DND-41 (cell line): ENCODE measurements around the gene NCMAP.
"Not testable (repeated sequence)": the region's sequence is repeated elsewhere in the genome, so short reads cannot be mapped to it uniquely, and the experiment has no call there.

Source experiments
- ATAC-seq: fragments of 200-7000 bp; cut with Tn5 transposase; 3 replicates; pipeline ENCODE4 v1.9.1; 2021; ENCODE audit warnings: low read depth; ENCODE audit not compliant: insufficient read depth
- DNase-seq: peaks from one replicate; pipeline ENCODE4 v3.0.0-alpha.2; 2020
- H2AFZ ChIP-seq: 2 replicates; pipeline ENCODE4 v1.6.0; 2012; ENCODE audit warnings: low read depth, low read length
- H3K27ac ChIP-seq: 2 replicates; pipeline ENCODE4 v1.5.1; 2012; ENCODE audit warnings: low read length, inconsistent platforms
- H3K27me3 ChIP-seq: fragments of 200-600 bp; sonication (generic); 2 replicates; pipeline ENCODE4 v1.6.0; 2012; ENCODE audit warnings: low read length, mild to moderate bottlenecking, inconsistent platforms; ENCODE audit not compliant: insufficient read depth, poor library complexity
- H3K36me3 ChIP-seq: 2 replicates; pipeline ENCODE4 v1.5.1; 2012; ENCODE audit warnings: low read length, inconsistent platforms; ENCODE audit not compliant: insufficient read depth
- H3K4me1 ChIP-seq: 2 replicates; pipeline ENCODE4 v1.5.1; 2012; ENCODE audit warnings: mild to moderate bottlenecking, low read length; ENCODE audit not compliant: insufficient read depth
- H3K4me2 ChIP-seq: 2 replicates; pipeline ENCODE4 v1.6.0; 2012; ENCODE audit warnings: mild to moderate bottlenecking, moderate library complexity, low read length, inconsistent platforms; ENCODE audit not compliant: insufficient read depth
- H3K4me3 ChIP-seq, 2 experiments: fragments of 200-600 bp in 1 of 2; shearing (Covaris generic) in 1 of 2; 2 replicates each; pipeline ENCODE4 v1.5.1; 2012 to 2016; ENCODE audit warnings: inconsistent platforms in 2 of 2, low read length in 2 of 2, mild to moderate bottlenecking in 2 of 2, low read depth in 1 of 2, moderate library complexity in 1 of 2
- H3K79me2 ChIP-seq: 2 replicates; pipeline ENCODE4 v1.6.0; 2012; ENCODE audit warnings: low read length, inconsistent platforms; ENCODE audit not compliant: insufficient read depth
- H3K9ac ChIP-seq: 2 replicates; pipeline ENCODE4 v1.6.0; 2012; ENCODE audit warnings: low read depth, mild to moderate bottlenecking, inconsistent platforms, low read length, moderate library complexity
- H3K9me3 ChIP-seq: 2 replicates; pipeline ENCODE4 v1.5.1; 2012; ENCODE audit warnings: low read length, moderate library complexity, mild to moderate bottlenecking, inconsistent platforms; ENCODE audit not compliant: insufficient read depth, severe bottlenecking
- H4K20me1 ChIP-seq: 2 replicates; pipeline ENCODE4 v1.6.0; 2012; ENCODE audit warnings: low read length; ENCODE audit not compliant: insufficient read depth
- CTCF ChIP-seq: IDR thresholded peaks from 2 replicates; pipeline ENCODE4 v1.5.1; 2012; ENCODE audit warnings: borderline replicate concordance, low read length, moderate library complexity, mild to moderate bottlenecking; ENCODE audit not compliant: poor library complexity, severe bottlenecking; ENCODE audit errors: extremely low read depth
- EZH2 ChIP-seq: IDR thresholded peaks from 3 replicates; pipeline ENCODE4 v1.6.1; 2012; ENCODE audit warnings: borderline replicate concordance, low read depth, mild to moderate bottlenecking, moderate library complexity, low read length, inconsistent platforms; ENCODE audit not compliant: severe bottlenecking

The NCMAP gene

GRCh38 chr1:24508911-24509310, 47.0 kb upstream of the NCMAP start:
- Histone ChIP-seq H3K27me3 (peaks cover 26% of the 10 kb centered on the region), H3K27ac (no peak overlapping the region), H3K4me3 (no peak overlapping the region), H3K4me1 (no peaks in the 10 kb centered on the region), H3K9me3 (no peaks in the 10 kb centered on the region), H3K4me2 (no peak overlapping the region), H3K9ac (no peak overlapping the region), H2AFZ (no peak overlapping the region), H4K20me1 (no peaks in the 10 kb centered on the region), H3K36me3 (no peaks in the 10 kb centered on the region), H3K79me2 (no peaks in the 10 kb centered on the region)
- TF ChIP-seq EZH2 = no peak
- TF ChIP-seq CTCF = no peak
- ATAC-seq (no peak), DNase-seq (no peak)

GRCh38 chr1:24513706-24514105, 42.2 kb upstream of the NCMAP start:
- H3K36me3 ChIP-seq = no peaks in the 10 kb centered on the region
- no peaks in the 10 kb centered on the region for H3K79me2 ChIP-seq
- H3K27ac ChIP-seq = no peak overlapping the region
- no peak overlapping the region for H3K4me2 ChIP-seq
- no peaks in the 10 kb centered on the region for H3K4me1 ChIP-seq
- H3K27me3 ChIP-seq = peaks cover 8% of the 10 kb centered on the region
- ATAC-seq (no peak), DNase-seq (no peak)
- H3K4me3 ChIP-seq = no peak overlapping the region
- no peak overlapping the region for H2AFZ ChIP-seq
- no peaks in the 10 kb centered on the region for H3K9me3 ChIP-seq
- TF ChIP-seq EZH2 (no peak), CTCF (no peak)
- no peaks in the 10 kb centered on the region for H4K20me1 ChIP-seq
- H3K9ac ChIP-seq = no peak overlapping the region

- DNase-seq = no peak
- no peak overlapping the region for H2AFZ ChIP-seq
Measured at GRCh38 chr1:24514946-24515345, 40.9 kb upstream of the NCMAP start.

GRCh38 chr1:24515671-24516209, 40.1 kb upstream of the NCMAP start:
- not testable (repeated sequence) for H3K9ac ChIP-seq, H3K9me3 ChIP-seq

More at GRCh38 chr1:24514946-24515345, 40.9 kb upstream of the NCMAP start:
- H3K4me2 ChIP-seq = no peak overlapping the region
- H3K27me3 ChIP-seq = peaks cover 8% of the 10 kb centered on the region
- no peaks in the 10 kb centered on the region for H3K79me2 ChIP-seq
- H3K36me3 ChIP-seq = no peaks in the 10 kb centered on the region
- no peaks in the 10 kb centered on the region for H3K4me1 ChIP-seq
- ATAC-seq = no peak
- TF ChIP-seq EZH2 = no peak
- no peak for TF ChIP-seq CTCF
- no peak overlapping the region for H3K4me3 ChIP-seq
- no peaks in the 10 kb centered on the region for H3K9me3 ChIP-seq
- H3K27ac ChIP-seq = no peak overlapping the region
- H3K9ac ChIP-seq = no peak overlapping the region
- H4K20me1 ChIP-seq = no peaks in the 10 kb centered on the region

More at GRCh38 chr1:24515671-24516209, 40.1 kb upstream of the NCMAP start:
- not testable (repeated sequence) for H3K4me2 ChIP-seq, DNase-seq, H3K27me3 ChIP-seq, H2AFZ ChIP-seq, H3K36me3 ChIP-seq, H3K4me3 ChIP-seq, H3K79me2 ChIP-seq, H3K4me1 ChIP-seq, ATAC-seq, H3K27ac ChIP-seq, H4K20me1 ChIP-seq
